GM13977 (cell line): ENCODE data around the gene NR5A1.

Source experiments
- DNase-seq: peaks from one replicate; pipeline ENCODE4 v3.0.0; 2012; ENCODE audit warnings: low spot score
- CTCF ChIP-seq: IDR thresholded peaks from 2 replicates; pipeline ENCODE4 v1.5.1; 2012; ENCODE audit warnings: mild to moderate bottlenecking, control low read depth; ENCODE audit not compliant: insufficient read depth; ENCODE audit errors: extremely low read depth, missing control alignments
- in situ Hi-C: fragments of 300-500 bp; cut with MboI; formaldehyde crosslinking; loops from one replicate; pipeline ENCODE4 v1.12.0; 2022; ENCODE audit warnings: low sequenced_read_pairs, low pct_unique_long_range_greater_than_20kb, mixed read lengths, inconsistent platforms; ENCODE audit not compliant: unreplicated experiment

NR5A1 gene

DNA sequence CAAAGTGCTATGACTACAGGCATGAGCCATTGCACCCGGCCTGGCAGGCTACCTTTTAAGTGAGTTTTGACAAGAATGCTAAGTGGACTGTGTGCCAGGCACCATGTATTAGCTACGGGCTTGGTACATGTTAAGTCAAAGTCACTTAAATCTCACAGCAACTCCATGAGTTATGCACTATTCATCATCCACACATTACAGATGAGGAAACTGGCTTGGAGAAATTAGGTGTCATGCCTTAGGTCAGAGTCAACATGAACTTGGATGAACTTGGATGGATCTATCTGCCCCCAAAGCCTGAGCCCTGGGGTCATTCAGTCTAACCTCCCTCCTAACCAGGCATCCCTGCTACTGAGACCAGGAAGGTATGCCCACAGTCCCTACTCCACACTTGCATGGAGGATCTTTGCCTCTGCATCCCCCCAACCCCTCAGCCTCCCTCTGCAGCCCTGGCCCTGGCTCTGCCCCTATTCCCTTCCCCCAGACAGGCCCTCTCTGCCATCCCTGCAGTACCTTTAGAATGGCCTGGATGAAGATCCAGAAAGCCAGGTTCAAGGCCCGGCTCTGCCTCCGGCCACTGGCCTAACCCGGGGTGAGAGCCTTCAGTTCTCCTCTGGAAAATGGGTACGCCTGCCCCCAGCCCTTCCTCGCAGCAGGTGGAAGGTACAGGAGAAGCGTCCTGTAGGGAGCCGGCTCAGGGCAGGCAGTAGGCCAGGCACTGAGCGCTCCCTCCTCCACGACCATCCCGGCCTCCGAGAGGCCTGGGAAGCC lies 57.6 kb downstream of the NR5A1 start:
- in situ Hi-C loops = no loop called here
- peak; percentile 28 for DNase-seq
- no peak for TF ChIP-seq CTCF

DNA sequence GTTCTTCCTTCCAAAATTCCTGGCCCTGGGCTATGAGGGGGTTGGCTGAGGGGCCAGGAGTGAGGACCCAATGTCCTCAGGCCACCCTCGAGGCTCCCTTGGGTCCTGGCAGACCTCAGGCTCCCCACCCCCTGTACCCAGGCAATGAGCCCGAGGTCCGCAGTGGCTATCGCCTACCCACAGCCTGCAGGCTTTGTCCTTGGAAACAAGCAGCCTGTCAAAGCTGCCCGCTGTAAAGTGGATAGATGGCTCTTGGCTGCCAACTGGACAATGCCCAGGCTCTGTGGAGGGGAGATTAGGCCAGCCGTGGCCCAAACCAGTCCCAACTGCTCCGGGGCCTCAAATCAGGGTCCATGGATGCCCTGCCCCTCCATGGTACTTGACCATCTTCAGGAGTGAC lies 59.2 kb downstream of the NR5A1 start:
- in situ Hi-C loops = no loop called here
- DNase-seq = no peak
- no peak for TF ChIP-seq CTCF

DNA sequence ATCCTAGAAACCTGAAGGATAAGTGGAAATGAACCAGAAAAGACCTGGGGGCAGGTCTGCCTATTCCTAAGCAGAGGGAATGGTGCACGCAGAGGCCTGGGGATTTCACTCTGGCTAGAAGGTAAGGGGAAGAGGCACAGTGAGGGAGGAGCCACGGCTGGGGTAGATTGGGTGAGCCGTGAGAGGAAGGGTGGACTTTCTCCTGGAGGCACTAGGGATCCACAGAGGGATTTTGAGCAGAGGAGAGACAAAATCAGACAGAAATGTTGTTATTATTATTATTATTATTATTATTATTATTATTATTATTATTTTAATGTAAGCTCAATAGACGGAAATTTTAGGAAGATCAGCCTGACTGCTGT lies 59.9 kb downstream of the NR5A1 start:
- DNase-seq = no peak
- in situ Hi-C loops = no loop called here
- TF ChIP-seq CTCF = no peak

- no peak for TF ChIP-seq CTCF
- in situ Hi-C loops = no loop called here
- no peak for DNase-seq
Observed at GRCh38 chr9:124444166-124444565, 63.0 kb downstream of the NR5A1 start.

DNA sequence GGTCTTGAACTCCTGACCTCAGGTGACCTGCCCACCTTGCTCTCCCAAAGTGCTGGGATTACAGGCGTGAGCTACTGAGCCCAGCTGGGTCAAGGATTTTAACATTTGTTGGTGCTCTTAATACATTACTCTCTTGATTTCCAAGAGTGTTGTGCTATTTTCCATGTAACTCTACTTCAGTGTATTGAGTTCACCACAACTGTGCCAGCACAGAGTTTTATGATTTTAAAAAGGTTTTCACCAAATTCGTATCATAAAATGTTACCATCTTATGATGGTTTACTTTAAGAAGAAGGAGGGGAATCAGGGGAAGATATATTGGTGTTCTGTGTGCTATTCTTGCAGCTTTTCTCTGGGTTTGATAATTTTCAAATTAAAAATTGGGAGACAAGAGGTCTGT lies 63.6 kb downstream of the NR5A1 start:
- no peak for TF ChIP-seq CTCF
- in situ Hi-C loops = no loop called here
- DNase-seq = no peak

DNA sequence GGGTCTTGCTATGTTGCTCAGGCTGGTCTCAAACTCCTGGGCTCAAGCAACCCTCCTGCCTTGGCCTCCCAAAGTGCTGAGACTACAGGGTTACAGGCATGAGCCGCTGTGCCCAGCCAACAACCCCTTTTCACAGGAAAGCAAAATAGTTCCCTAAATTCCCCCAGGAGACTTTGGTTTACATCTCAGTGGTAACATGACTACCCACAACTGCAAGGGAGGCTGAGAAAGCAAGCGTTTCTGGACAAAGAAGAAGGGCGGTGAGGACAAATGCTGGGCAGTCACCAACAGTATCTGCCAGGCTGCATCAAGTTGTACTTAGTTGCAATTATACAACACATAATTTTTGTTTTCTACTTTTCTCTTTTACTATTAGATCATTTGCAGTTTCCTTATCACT lies 64.4 kb downstream of the NR5A1 start:
- TF ChIP-seq CTCF = no peak
- in situ Hi-C loops = no loop called here
- DNase-seq = no peak

DNA sequence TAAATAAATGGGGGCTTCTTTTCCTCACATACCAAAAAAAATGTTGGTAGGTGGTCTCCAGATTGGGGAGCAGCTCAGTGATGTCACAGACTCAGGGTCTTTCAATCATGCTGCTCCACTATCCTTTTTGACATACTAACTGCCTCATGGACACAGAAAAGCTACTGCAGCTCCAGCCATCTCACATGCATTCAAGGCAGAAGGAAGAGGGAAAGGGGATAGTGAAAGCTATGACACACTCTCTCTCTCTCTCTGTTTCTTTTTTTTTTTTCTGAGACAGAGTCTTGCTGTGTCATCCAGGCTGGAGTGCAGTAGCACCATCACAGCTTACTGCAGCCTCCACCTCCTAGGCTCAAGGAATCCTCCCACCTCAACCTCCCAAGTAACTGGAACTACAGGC lies 64.8 kb downstream of the NR5A1 start:
- DNase-seq = no peak
- TF ChIP-seq CTCF = no peak
- in situ Hi-C loops = no loop called here
